ENCODE measurements around the gene NAV2.

- TF ChIP-seq CTCF (conservative IDR thresholded peaks at IDR 0.05) (no peak), EZH2 (IDR thresholded peaks at IDR 0.05; ENCODE audit: low read depth) (no peak)
These were observed 274.7 kb downstream of the NAV2 start for GRCh38 chr11:19987331-19987801.

Data from PC-9 (cell line).